Liver (tissue), 9 donors: ENCODE measurements around the gene RHOV. TPM values are rescaled to one million over a fixed set of nuclear protein-coding genes. Genes with fewer than 3 reads are reported as not detected.

Source experiments
- DNase-seq: peaks from one replicate; pipeline ENCODE4 v3.0.0-alpha.2; 2017; ENCODE audit warnings: low spot score
- H3K27ac ChIP-seq, 2 donors: one replicate each; pipeline ENCODE4 v1.7.0; 2013; ENCODE audit warnings: inconsistent platforms in 2 of 2, low read length in 2 of 2, control low read depth in 1 of 2, low read depth in 1 of 2, mild to moderate bottlenecking in 1 of 2
- H3K27me3 ChIP-seq, 4 donors: one replicate each; pipeline versions ENCODE4 v1.6.1 to v1.7.0; 2013; ENCODE audit warnings: low read length in 3 of 4, inconsistent platforms in 1 of 4, mild to moderate bottlenecking in 1 of 4, moderate library complexity in 1 of 4; ENCODE audit not compliant: control insufficient read depth in 4 of 4, insufficient read depth in 4 of 4
- H3K36me3 ChIP-seq, 4 donors: one replicate each; pipeline versions ENCODE4 v1.6.1 to v1.7.0; 2013; ENCODE audit warnings: low read length in 3 of 4, mild to moderate bottlenecking in 3 of 4, low read depth in 1 of 4, moderate library complexity in 1 of 4; ENCODE audit not compliant: control insufficient read depth in 4 of 4, insufficient read depth in 3 of 4
- H3K4me1 ChIP-seq, 4 donors: one replicate each; pipeline versions ENCODE4 v1.6.1 to v1.7.0; 2013; ENCODE audit warnings: low read length in 3 of 4, mild to moderate bottlenecking in 3 of 4, moderate library complexity in 1 of 4; ENCODE audit not compliant: control insufficient read depth in 4 of 4, insufficient read depth in 4 of 4
- H3K4me3 ChIP-seq, 3 donors: one replicate each; pipeline versions ENCODE4 v1.6.1 to v1.7.0; 2013; ENCODE audit warnings: low read length in 3 of 3, control low read depth in 1 of 3, low read depth in 1 of 3, mild to moderate bottlenecking in 1 of 3
- H3K9ac ChIP-seq, 2 donors: one replicate each; pipeline ENCODE4 v1.7.0; 2013; ENCODE audit warnings: low read length in 2 of 2, mild to moderate bottlenecking in 2 of 2, moderate library complexity in 2 of 2, control low read depth in 1 of 2, low read depth in 1 of 2
- H3K9me3 ChIP-seq, 4 donors: one replicate each; pipeline versions ENCODE4 v1.6.1 to v1.7.0; 2013; ENCODE audit warnings: low read length in 3 of 4; ENCODE audit not compliant: control insufficient read depth in 4 of 4
- EGR1 ChIP-seq, 2 donors: IDR thresholded peaks; 2 replicates each; pipeline ENCODE4 v1.6.1; 2016 to 2018; ENCODE audit warnings: antibody characterized with exemption in 2 of 2, low read depth in 2 of 2
- FOXA1 ChIP-seq: IDR thresholded peaks from 2 replicates; pipeline ENCODE4 v1.6.1; 2016; ENCODE audit warnings: antibody characterized with exemption
- FOXA2 ChIP-seq: IDR thresholded peaks from 2 replicates; pipeline ENCODE4 v1.6.1; 2016; ENCODE audit warnings: antibody characterized with exemption
- GABPA ChIP-seq, 2 donors: IDR thresholded peaks in 1 of 2; conservative IDR thresholded peaks in 1 of 2; 2 replicates each; pipeline ENCODE4 v1.6.1; 2016; ENCODE audit warnings: antibody characterized with exemption in 2 of 2, mild to moderate bottlenecking in 1 of 2, moderate library complexity in 1 of 2
- HNF4G ChIP-seq: IDR thresholded peaks from 2 replicates; pipeline ENCODE4 v1.6.1; 2016; ENCODE audit warnings: antibody characterized with exemption
- NR2F2 ChIP-seq: IDR thresholded peaks from 2 replicates; pipeline ENCODE4 v1.6.1; 2016; ENCODE audit warnings: antibody characterized with exemption
- RAD21 ChIP-seq, 2 donors: IDR thresholded peaks; 2 replicates each; pipeline ENCODE4 v1.6.1; 2016; ENCODE audit warnings: antibody characterized with exemption in 2 of 2, mild to moderate bottlenecking in 2 of 2
- SP1 ChIP-seq: IDR thresholded peaks from 2 replicates; pipeline ENCODE4 v1.6.1; 2018; ENCODE audit warnings: antibody characterized with exemption, mild to moderate bottlenecking
- YY1 ChIP-seq: IDR thresholded peaks from 2 replicates; pipeline ENCODE4 v1.6.1; 2016; ENCODE audit warnings: antibody characterized with exemption, mild to moderate bottlenecking
- WGBS: extraction: QIAGEN DNeasy Blood & Tissue Kit; methylation state at CpG from one replicate; pipeline ENCODE4 v1.1.7; 2013; 5-methylcytosine and 5-hydroxymethylcytosine counted together
- polyA plus RNA-seq, 2 donors: library from polyadenylated mRNA; stranded (reverse) in 1 of 2; unstranded in 1 of 2; fragments of 200-250 nt in 1 of 2; fragments of >200 nt in 1 of 2; fragmentation: Nextera tagmentation in 1 of 2; extraction: Ambion mirVana in 1 of 2; gene quantifications; one replicate each; pipeline versions ENCODE4 v1.2.1 to v1.2.3, GENCODE V29; 2013 to 2015
- total RNA-seq, 2 donors: library from RNA; depleted of rRNA; stranded (reverse); fragments of >200 nt; gene quantifications; one replicate each; pipeline ENCODE4 v1.2.3, GENCODE V29; 2014
- TF ChIP-seq, protein P1 (sequence below): IDR thresholded peaks from 2 replicates; pipeline ENCODE4 v1.6.1; 2016; ENCODE audit warnings: antibody characterized with exemption
- TF ChIP-seq, protein P2 (sequence below): IDR thresholded peaks from 2 replicates; pipeline ENCODE4 v1.6.1; 2016; ENCODE audit warnings: antibody characterized with exemption
- TF ChIP-seq, protein P3 (sequence below): fragments of 150-350 bp; IDR thresholded peaks from 2 replicates; pipeline ENCODE4 v1.5.1; 2017; ENCODE audit warnings: improper control_type of control experiment, low read depth, low read length; ENCODE audit not compliant: missing input control
- TF ChIP-seq, protein P4 (sequence below): IDR thresholded peaks from 2 replicates; pipeline ENCODE4 v1.6.1; 2016; ENCODE audit warnings: antibody characterized with exemption
- donor health status: healthy.
- donor health status: healthy.
- donor health status: healthy.
- donor health status: healthy.
- donor health status: healthy.

RHOV gene, protein sequence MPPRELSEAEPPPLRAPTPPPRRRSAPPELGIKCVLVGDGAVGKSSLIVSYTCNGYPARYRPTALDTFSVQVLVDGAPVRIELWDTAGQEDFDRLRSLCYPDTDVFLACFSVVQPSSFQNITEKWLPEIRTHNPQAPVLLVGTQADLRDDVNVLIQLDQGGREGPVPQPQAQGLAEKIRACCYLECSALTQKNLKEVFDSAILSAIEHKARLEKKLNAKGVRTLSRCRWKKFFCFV
- total RNA-seq (under 1 TPM in 1 of 2 donors, not detected in 1; 0.05 TPM), polyA plus RNA-seq (not detected)

DNA sequence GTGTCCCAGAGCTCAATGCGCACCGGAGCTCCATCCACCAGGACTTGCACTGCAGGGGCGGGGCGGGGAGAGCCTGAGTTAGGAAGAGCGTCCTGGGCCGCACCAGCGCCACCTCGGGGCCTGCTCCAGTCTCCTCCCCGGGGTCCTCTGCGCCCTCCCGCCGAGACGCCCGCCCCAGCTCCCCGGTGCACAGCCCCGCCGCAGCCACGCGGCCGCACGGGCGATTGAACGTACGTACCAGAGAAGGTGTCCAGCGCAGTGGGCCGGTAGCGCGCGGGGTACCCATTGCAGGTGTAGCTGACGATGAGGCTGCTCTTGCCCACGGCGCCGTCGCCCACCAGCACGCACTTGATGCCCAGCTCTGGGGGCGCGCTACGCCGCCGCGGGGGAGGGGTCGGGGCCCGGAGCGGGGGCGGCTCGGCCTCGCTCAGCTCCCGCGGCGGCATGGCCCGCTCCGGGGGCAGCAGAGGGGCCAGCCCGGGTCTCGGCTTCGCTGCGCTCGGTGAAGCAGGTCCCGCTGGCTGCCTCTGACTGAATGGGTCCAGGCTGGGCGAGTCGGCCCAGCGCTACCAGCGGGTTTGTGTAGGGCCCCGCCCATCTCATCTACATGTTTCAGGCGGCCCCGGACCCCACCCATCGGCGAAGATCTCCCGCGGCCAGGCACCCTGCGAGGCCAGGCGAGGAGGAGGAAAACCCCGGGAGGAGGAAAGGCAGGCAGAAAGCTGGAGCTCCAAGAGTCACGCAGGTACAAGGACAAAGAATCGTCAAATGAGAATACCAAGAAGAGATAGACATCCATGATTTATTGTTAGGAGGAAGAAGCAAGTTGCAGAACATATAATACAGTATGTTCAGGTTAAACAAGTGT lies at the start of gene RHOV:
Gene RHOV, minus strand, starts transcription at position 541 of the 868 bp plus-strand sequence. Its CDS starts 95 bp downstream, at position 446.
- no peak within 1 kb of the TSS for H3K27ac ChIP-seq

DNA sequence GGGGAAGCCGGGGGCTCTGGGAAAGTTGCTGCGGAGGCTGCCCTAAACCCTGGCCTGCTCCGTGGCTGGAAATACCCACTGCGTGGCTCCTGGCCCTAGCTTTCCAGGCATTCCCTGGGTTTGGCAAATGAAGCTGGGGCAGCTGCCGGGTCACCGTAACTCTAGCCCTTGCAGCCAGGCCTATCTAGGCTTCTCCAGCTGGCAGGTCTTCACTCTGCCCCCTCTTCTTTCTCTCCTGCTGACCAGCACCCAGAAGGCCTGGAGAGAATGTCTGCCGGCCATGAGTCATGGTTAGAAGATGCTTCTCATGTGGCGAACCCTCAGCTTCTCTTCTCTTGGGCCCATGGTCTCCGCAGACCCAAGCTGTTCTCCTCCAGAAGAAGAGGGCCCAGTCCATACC lies 49.5 kb upstream of the RHOV start:
- H3K27me3 ChIP-seq, result peaks cover 0 to 2% (median under 1%) of the 10 kb centered on the region in 4 donors
- WGBS, result 91% methylated on average over 9 of the region's 9 CpGs
- H3K36me3 ChIP-seq, result no peaks in the 10 kb centered on the region
- H3K27ac ChIP-seq, result no peak overlapping the region
- no peaks in the 10 kb centered on the region for H3K9me3 ChIP-seq
- DNase-seq, result no peak
- TF ChIP-seq, protein P1, sequence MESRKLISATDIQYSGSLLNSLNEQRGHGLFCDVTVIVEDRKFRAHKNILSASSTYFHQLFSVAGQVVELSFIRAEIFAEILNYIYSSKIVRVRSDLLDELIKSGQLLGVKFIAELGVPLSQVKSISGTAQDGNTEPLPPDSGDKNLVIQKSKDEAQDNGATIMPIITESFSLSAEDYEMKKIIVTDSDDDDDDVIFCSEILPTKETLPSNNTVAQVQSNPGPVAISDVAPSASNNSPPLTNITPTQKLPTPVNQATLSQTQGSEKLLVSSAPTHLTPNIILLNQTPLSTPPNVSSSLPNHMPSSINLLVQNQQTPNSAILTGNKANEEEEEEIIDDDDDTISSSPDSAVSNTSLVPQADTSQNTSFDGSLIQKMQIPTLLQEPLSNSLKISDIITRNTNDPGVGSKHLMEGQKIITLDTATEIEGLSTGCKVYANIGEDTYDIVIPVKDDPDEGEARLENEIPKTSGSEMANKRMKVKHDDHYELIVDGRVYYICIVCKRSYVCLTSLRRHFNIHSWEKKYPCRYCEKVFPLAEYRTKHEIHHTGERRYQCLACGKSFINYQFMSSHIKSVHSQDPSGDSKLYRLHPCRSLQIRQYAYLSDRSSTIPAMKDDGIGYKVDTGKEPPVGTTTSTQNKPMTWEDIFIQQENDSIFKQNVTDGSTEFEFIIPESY, result no peak
- TF ChIP-seq RAD21 (IDR thresholded peaks at IDR 0.05) (no peak), HNF4G (no peak), NR2F2 (no peak), SP1 (no peak), FOXA2 (no peak), GABPA (IDR thresholded peaks at IDR 0.05 in 1 of 2, conservative IDR thresholded peaks at IDR 0.05 in 1 of 2) (no peak), EGR1 (IDR thresholded peaks at IDR 0.05; ENCODE audit: low read depth in 2 of 2) (no peak)
- TF ChIP-seq, protein P2, sequence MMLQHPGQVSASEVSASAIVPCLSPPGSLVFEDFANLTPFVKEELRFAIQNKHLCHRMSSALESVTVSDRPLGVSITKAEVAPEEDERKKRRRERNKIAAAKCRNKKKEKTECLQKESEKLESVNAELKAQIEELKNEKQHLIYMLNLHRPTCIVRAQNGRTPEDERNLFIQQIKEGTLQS, result no peak
- TF ChIP-seq, protein P3, sequence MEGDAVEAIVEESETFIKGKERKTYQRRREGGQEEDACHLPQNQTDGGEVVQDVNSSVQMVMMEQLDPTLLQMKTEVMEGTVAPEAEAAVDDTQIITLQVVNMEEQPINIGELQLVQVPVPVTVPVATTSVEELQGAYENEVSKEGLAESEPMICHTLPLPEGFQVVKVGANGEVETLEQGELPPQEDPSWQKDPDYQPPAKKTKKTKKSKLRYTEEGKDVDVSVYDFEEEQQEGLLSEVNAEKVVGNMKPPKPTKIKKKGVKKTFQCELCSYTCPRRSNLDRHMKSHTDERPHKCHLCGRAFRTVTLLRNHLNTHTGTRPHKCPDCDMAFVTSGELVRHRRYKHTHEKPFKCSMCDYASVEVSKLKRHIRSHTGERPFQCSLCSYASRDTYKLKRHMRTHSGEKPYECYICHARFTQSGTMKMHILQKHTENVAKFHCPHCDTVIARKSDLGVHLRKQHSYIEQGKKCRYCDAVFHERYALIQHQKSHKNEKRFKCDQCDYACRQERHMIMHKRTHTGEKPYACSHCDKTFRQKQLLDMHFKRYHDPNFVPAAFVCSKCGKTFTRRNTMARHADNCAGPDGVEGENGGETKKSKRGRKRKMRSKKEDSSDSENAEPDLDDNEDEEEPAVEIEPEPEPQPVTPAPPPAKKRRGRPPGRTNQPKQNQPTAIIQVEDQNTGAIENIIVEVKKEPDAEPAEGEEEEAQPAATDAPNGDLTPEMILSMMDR, result no peak
- no peak overlapping the region for H3K9ac ChIP-seq
- peaks cover 10 to 26% (median 18%) of the 10 kb centered on the region in 4 donors for H3K4me1 ChIP-seq
- no peak overlapping the region for H3K4me3 ChIP-seq

More for the DNA sequence above, at the start of gene RHOV:
- Histone ChIP-seq H3K4me1 (peaks cover 2 to 13% (median 7%) of the 10 kb centered on the region in 4 donors), H3K36me3 (no peaks in the 10 kb centered on the region), H3K27me3 (peaks cover 0 to 3% (median 0%) of the 10 kb centered on the region in 4 donors), H3K9me3 (no peaks in the 10 kb centered on the region), H3K4me3 (peak within 1 kb of the TSS in 2 of 3 donors; percentile 28 to 63), H3K9ac (no peak within 1 kb of the TSS)
- no peak for TF ChIP-seq EGR1 (IDR thresholded peaks at IDR 0.05; ENCODE audit: low read depth in 2 of 2)
- TF ChIP-seq, protein P4, sequence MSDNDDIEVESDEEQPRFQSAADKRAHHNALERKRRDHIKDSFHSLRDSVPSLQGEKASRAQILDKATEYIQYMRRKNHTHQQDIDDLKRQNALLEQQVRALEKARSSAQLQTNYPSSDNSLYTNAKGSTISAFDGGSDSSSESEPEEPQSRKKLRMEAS, result no peak
- no peak for TF ChIP-seq YY1
- TF ChIP-seq FOXA1, result no peak
- TF ChIP-seq HNF4G, result no peak
- TF ChIP-seq FOXA2, result no peak
- DNase-seq, result peak; percentile 79
- 2% methylated on average over 74 of the region's 74 CpGs for WGBS
